Right renal cortex interstitium (tissue), 3 donors: ENCODE results near the gene FCHO2. TPM values are rescaled to one million over a fixed set of nuclear protein-coding genes. Genes with fewer than 3 reads are reported as not detected.

Experiments
- DNase-seq, 3 donors: peaks; one replicate each; pipeline ENCODE4 v3.0.0-alpha.2; 2013; ENCODE audit warnings: low read depth in 3 of 3, low spot score in 2 of 3
- polyA plus RNA-seq, 3 donors: library from polyadenylated mRNA; unstranded; fragments of 120-200 nt; gene quantifications; one replicate each; pipeline ENCODE4 v1.2.1, GENCODE V29; 2013; ENCODE audit not compliant: insufficient read length in 3 of 3

The FCHO2 gene
- polyA plus RNA-seq, 3 donors, result 30.1 to 30.8 (median 30.8) TPM

DNA sequence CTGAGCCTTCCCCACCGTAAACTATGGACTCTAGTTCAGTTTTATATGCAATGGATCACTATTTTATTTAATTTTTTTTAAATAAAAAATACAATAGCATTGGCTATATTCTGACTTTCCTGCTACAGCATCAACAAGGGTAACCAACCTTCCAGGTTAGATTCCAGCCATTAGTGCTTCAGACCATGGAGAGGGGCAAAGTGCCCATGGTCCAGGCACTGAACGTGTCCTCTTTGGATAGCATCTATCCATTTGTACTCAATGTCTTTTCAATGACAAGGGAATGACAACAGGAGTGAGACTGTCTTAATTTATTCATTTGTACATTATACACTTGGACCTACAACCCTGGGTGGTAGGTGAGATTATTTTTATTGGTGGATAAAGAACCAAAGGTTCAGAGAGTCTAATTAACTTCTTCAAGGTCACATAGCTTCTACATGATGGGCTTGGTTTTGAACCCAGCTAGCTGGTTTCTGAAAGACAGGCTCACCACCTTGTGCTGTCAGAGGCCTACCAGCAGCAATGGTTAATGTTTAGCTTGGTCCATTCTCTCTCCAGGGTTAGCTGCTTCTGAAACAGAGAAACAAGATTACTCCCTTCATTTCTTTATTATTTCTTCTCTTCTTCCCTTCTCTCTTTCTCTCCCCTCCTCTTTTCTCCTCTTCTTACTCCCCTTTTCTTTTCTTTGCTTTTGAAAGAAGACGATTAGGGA is 176.0 kb downstream of the FCHO2 start:
- DNase-seq, result no peak

GRCh38 chr5:73132759-73133158 is 176.9 kb downstream of the FCHO2 start:
- DNase-seq, result no peak

GRCh38 chr5:73135021-73135420 is 179.2 kb downstream of the FCHO2 start:
- DNase-seq, result no peak

DNA sequence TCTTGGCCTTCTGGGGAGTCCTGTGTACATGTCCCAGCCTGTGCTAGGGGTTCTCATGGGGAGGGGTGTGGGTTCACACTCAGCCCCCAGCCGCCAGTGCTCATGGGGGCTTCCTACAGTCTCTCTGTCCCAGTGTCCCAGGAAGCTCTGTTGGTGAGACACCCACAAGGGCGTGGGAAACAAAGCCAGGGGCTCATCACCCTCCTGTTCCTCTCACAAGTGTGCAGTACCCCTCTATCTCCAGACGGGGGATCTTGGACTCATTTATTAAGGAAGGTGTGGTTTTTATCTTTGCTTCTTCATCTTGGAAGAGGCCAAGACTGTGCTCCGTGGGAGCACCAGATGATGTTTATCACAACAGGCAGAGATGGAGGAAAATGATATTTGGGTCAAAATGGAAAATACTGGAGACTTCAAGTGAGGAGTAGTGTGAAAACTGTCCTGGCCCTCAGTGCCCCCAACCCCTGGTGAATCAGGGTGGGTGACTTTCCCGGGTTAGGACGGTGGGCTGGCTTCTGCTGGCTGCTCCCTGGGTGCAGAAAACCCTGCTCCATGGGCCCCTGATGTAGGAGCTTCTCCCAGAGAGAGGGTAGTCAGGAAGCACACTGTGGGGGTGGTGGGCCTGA is 179.7 kb downstream of the FCHO2 start:
- no peak for DNase-seq

DNA sequence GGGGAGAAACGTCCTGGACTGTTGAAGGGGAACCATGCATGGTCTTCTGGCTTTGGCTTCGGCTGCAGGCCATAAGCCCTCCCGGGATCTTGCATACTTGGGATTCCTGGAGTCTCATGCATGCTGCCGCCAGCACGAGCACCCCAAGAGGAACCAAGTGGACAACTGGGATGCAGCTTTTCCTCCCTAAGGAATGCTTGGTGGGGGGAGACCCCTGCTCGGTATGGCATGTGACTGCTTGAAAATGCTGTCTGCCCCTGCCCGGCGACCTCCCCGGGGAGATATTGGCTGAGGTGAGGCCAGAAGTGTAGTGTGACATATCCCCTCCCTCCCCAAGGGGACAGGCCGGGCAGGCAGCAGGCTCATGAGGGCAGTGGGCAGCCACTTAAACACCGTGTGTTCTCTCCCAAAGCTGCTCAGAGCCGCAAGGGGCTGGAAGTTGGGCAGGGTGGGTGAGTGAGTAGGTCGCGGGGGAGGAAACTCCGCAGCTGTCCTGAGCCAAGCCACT is 180.3 kb downstream of the FCHO2 start:
- no peak for DNase-seq

- no peak for DNase-seq
Observed at GRCh38 chr5:73137563-73138530, 182.0 kb downstream of the FCHO2 start.

DNA sequence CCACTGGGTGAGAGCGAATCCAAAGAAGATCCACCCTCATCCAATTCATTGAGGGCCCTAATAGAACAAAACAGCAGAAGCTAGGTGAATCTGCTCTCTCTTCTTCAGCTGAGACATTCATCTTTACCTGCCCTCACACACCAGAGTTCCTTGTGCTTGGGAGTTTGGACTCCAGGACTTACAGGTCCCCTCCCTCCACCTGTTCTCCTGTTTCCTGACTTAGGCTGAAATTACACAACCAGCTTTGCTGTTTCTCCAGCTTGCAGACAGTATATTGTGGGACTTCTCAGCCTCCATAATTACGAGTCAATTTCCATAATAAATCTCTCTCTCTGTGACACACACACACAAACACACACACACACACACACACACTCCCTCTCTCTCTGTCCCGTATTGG is 183.6 kb downstream of the FCHO2 start:
- no peak for DNase-seq

Other genes starting within 250 kb of the FCHO2 start
- gene TNPO1, start 139.4 kb upstream of the FCHO2 start, polyA plus RNA-seq, result 100 to 1,000 TPM in 2 of 3 donors, 10 to 100 TPM in 1; 98.7 to 107 (median 106) TPM
- gene TMEM171, start 164.5 kb downstream of the FCHO2 start, polyA plus RNA-seq, result 1 to 10 TPM; 4.7 to 5.4 (median 5.3) TPM
- 10 to 100 TPM; 15.6 to 27.2 (median 24.3) TPM for gene TMEM174, start 217.2 kb downstream of the FCHO2 start, polyA plus RNA-seq